Liver (tissue), 3 donors: ENCODE measurements around the gene ID4.

Experiments
- ATF3 ChIP-seq: IDR thresholded peaks from 2 replicates; pipeline ENCODE4 v1.6.1; 2016; ENCODE audit warnings: antibody characterized with exemption
- CTCF ChIP-seq: fragments of 150-350 bp; IDR thresholded peaks from 2 replicates; pipeline ENCODE4 v1.5.1; 2017; ENCODE audit warnings: improper control_type of control experiment, low read depth, low read length; ENCODE audit not compliant: missing input control
- donor health status: healthy.
- donor health status: healthy.

- no peak for TF ChIP-seq ATF3
- no peak for TF ChIP-seq CTCF
Observed at GRCh38 chr6:19841181-19841580, 4.0 kb downstream of the ID4 start.
